Left hindlimb (tissue), 1 donor: Measurements from ENCODE around the gene UST.

Source experiments
- DNase-seq: peaks from one replicate; pipeline ENCODE4 v3.0.0-alpha.2; 2018

The UST gene

GRCh38 chr6:148808786-148809304, 62.0 kb downstream of the UST start:
- no peak for DNase-seq

- no peak for DNase-seq
Measured at GRCh38 chr6:148811459-148811858, 64.6 kb downstream of the UST start.

- no peak for DNase-seq
Measured at GRCh38 chr6:148814082-148814790, 67.4 kb downstream of the UST start.

GRCh38 chr6:148814869-148815268, 68.0 kb downstream of the UST start:
- no peak for DNase-seq

GRCh38 chr6:148816117-148816516, 69.3 kb downstream of the UST start:
- no peak for DNase-seq

- no peak for DNase-seq
Measured at GRCh38 chr6:148817689-148818088, 70.9 kb downstream of the UST start.

GRCh38 chr6:148818939-148819575, 72.2 kb downstream of the UST start:
- DNase-seq: no peak

GRCh38 chr6:148819852-148820251, 73.0 kb downstream of the UST start:
- no peak for DNase-seq

- no peak for DNase-seq
Measured at GRCh38 chr6:148822819-148823218, 76.0 kb downstream of the UST start.

GRCh38 chr6:148824291-148824690, 77.5 kb downstream of the UST start:
- DNase-seq: no peak

GRCh38 chr6:148824960-148825359, 78.1 kb downstream of the UST start:
- no peak for DNase-seq

- DNase-seq: no peak
Measured at GRCh38 chr6:148825492-148825891, 78.7 kb downstream of the UST start.

- DNase-seq: no peak
Measured at GRCh38 chr6:148827416-148828045, 80.7 kb downstream of the UST start.

- DNase-seq: no peak
Measured at GRCh38 chr6:148828047-148828446, 81.2 kb downstream of the UST start.

GRCh38 chr6:148829415-148830101, 82.7 kb downstream of the UST start:
- DNase-seq: no peak

- DNase-seq: no peak
Measured at GRCh38 chr6:148830614-148831013, 83.8 kb downstream of the UST start.

- no peak for DNase-seq
Measured at GRCh38 chr6:148831064-148831463, 84.2 kb downstream of the UST start.

GRCh38 chr6:148831531-148831930, 84.7 kb downstream of the UST start:
- DNase-seq: no peak

GRCh38 chr6:148835920-148836441, 89.2 kb downstream of the UST start:
- DNase-seq: no peak

- DNase-seq: no peak
Measured at GRCh38 chr6:148836751-148837150, 89.9 kb downstream of the UST start.

GRCh38 chr6:148837941-148838340, 91.1 kb downstream of the UST start:
- DNase-seq: no peak

GRCh38 chr6:148839044-148839443, 92.2 kb downstream of the UST start:
- DNase-seq: no peak

- DNase-seq: no peak
Measured at GRCh38 chr6:148840256-148840655, 93.4 kb downstream of the UST start.
